ENCODE measurements around the gene NUDT15.

- TF ChIP-seq FOS (IDR thresholded peaks at IDR 0.05; ENCODE audit: borderline replicate concordance, extremely low read depth, insufficient read length): no peak
- TF ChIP-seq, protein P1, sequence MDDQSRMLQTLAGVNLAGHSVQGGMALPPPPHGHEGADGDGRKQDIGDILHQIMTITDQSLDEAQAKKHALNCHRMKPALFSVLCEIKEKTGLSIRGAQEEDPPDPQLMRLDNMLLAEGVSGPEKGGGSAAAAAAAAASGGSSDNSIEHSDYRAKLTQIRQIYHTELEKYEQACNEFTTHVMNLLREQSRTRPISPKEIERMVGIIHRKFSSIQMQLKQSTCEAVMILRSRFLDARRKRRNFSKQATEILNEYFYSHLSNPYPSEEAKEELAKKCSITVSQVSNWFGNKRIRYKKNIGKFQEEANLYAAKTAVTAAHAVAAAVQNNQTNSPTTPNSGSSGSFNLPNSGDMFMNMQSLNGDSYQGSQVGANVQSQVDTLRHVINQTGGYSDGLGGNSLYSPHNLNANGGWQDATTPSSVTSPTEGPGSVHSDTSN (IDR thresholded peaks at IDR 0.05; ENCODE audit: insufficient replicate concordance, low read depth, low read length): no peak
Measured at GRCh38 chr13:48086272-48086671, 48.7 kb downstream of the NUDT15 start.

All from GM12878 (cell line).